22Rv1 (cell line): ENCODE data around the gene CDH16.

ENCODE experiments used
- H3K27ac ChIP-seq: fragments of 450-650 bp; 2 replicates; pipeline ENCODE4 v1.5.1; 2017
- CTCF ChIP-seq: fragments of 450-650 bp; IDR thresholded peaks from 2 replicates; pipeline ENCODE4 v1.5.1; 2017; ENCODE audit warnings: mild to moderate bottlenecking
- ZFX ChIP-seq: fragments of 450-650 bp; IDR thresholded peaks from 2 replicates; pipeline ENCODE4 v1.6.1; 2017; ENCODE audit warnings: antibody characterized with exemption, borderline replicate concordance

CDH16 gene

GRCh38 chr16:66936889-66937554 lies 18.3 kb upstream of the CDH16 start:
- TF ChIP-seq CTCF (no peak), ZFX (no peak)
- no peak overlapping the region for H3K27ac ChIP-seq

- TF ChIP-seq CTCF = no peak
- H3K27ac ChIP-seq = no peak overlapping the region
Observed at GRCh38 chr16:66936462-66936861, 17.8 kb upstream of the CDH16 start.

- TF ChIP-seq CTCF (no peak), ZFX (no peak)
- peak within 1 kb of the TSS; percentile 70 for H3K27ac ChIP-seq
Observed at GRCh38 chr16:66935314-66936011, 16.8 kb upstream of the CDH16 start, which contains the start of gene CES2. Gene CES2 (plus strand): TSS chr16:66935516. CDS start chr16:66935636, 120 bp downstream.

- peak overlapping the region; percentile 70 for H3K27ac ChIP-seq
Observed at GRCh38 chr16:66934839-66935313, 16.2 kb upstream of the CDH16 start.

GRCh38 chr16:66934138-66934838 lies 15.6 kb upstream of the CDH16 start, which contains the start of gene CIAO2B:
Gene CIAO2B (minus strand): TSS chr16:66934402. CDS start chr16:66934364, 38 bp downstream.
- TF ChIP-seq CTCF (no peak), ZFX (no peak)
- H3K27ac ChIP-seq = peak within 1 kb of the TSS; percentile 70

- H3K27ac ChIP-seq = peak overlapping the region; percentile 70
- TF ChIP-seq ZFX (no peak), CTCF (no peak)
Observed at GRCh38 chr16:66933776-66934137, 15.1 kb upstream of the CDH16 start.

- H3K27ac ChIP-seq = no peak overlapping the region
- TF ChIP-seq ZFX (no peak), CTCF (no peak)
Observed at GRCh38 chr16:66932076-66932475, 13.4 kb upstream of the CDH16 start.
